Adipose tissue (tissue), 3 donors: ENCODE measurements around the gene IFITM10. TPM values are rescaled to one million over a fixed set of nuclear protein-coding genes. Genes with fewer than 3 reads are reported as not detected.
"Not testable (repeated sequence)": the region's sequence is repeated elsewhere in the genome, so short reads cannot be mapped to it uniquely, and the experiment has no call there.

ENCODE experiments used
- H3K27ac ChIP-seq: one replicate; pipeline ENCODE4 v1.5.1; 2013; ENCODE audit warnings: low read depth, low read length
- WGBS, 3 donors: extraction: QIAGEN DNeasy Blood & Tissue Kit; methylation state at CpG; one replicate each; pipeline ENCODE4 v1.1.7; 2013; 5-methylcytosine and 5-hydroxymethylcytosine counted together
- polyA plus RNA-seq, 3 donors: library from polyadenylated mRNA; stranded (reverse); fragments of 200-250 nt; gene quantifications; one replicate each; pipeline ENCODE4 v1.2.3, GENCODE V29; 2013
- donor health status: healthy with polysubstance abuse.
- donor health status: Bipolar disorder and iron deficiency.
- donor health status: healthy.

Gene IFITM10
- polyA plus RNA-seq, 3 donors = 0.16 to 1.3 TPM; not detected in 1

- 79 to 86% (median 84%) methylated on average over 17 of the region's 17 CpGs for WGBS, 3 donors
- H3K27ac ChIP-seq = no peak overlapping the region
These were observed 28.8 kb upstream of the IFITM10 start for GRCh38 chr11:1779034-1779805.

GRCh38 chr11:1778141-1778911 lies 27.9 kb upstream of the IFITM10 start:
- WGBS, 3 donors = 65 to 73% (median 65%) methylated on average over 14 of the region's 14 CpGs
- H3K27ac ChIP-seq = no peak overlapping the region

GRCh38 chr11:1777737-1778136 lies 27.3 kb upstream of the IFITM10 start:
- WGBS, 3 donors = 62 to 86% (median 65%) methylated on average over 2 of the region's 2 CpGs

GRCh38 chr11:1776944-1777715 lies 26.7 kb upstream of the IFITM10 start:
- 80 to 96% (median 95%) methylated on average over 4 to 5 of the region's 5 CpGs for WGBS, 3 donors
- H3K27ac ChIP-seq = no peak overlapping the region

More at GRCh38 chr11:1777737-1778136, 27.3 kb upstream of the IFITM10 start:
- H3K27ac ChIP-seq = no peak overlapping the region

- no peak overlapping the region for H3K27ac ChIP-seq
- WGBS, 3 donors = 82 to 93% (median 92%) methylated on average over 11 of the region's 11 CpGs
These were observed 26.0 kb upstream of the IFITM10 start for GRCh38 chr11:1776331-1776851.

GRCh38 chr11:1774886-1775285 lies 24.5 kb upstream of the IFITM10 start:
- no peak overlapping the region for H3K27ac ChIP-seq
- whole genome bisulfite sequencing, 3 donors = 79 to 85% (median 84%) methylated on average over 12 of the region's 12 CpGs

- WGBS, 3 donors = 93 to 95% (median 94%) methylated on average over 11 of the region's 11 CpGs
- no peak overlapping the region for H3K27ac ChIP-seq
These were observed 23.7 kb upstream of the IFITM10 start for GRCh38 chr11:1773994-1774550.

GRCh38 chr11:1773131-1773993 lies 23.0 kb upstream of the IFITM10 start:
- WGBS, 3 donors = 81 to 86% (median 83%) methylated on average over 10 of the region's 10 CpGs
- no peak overlapping the region for H3K27ac ChIP-seq

- 18 to 34% (median 22%) methylated on average over 11 to 15 of the region's 15 CpGs for WGBS, 3 donors
- H3K27ac ChIP-seq = peak overlapping the region; percentile 49
These were observed 22.1 kb upstream of the IFITM10 start for GRCh38 chr11:1772270-1773130.

- no peak overlapping the region for H3K27ac ChIP-seq
- WGBS, 3 donors = 53 to 84% (median 57%) methylated on average over 6 of the region's 6 CpGs
These were observed 21.3 kb upstream of the IFITM10 start for GRCh38 chr11:1771700-1772099.

- WGBS, 3 donors = 57 to 87% (median 66%) methylated on average over 18 of the region's 18 CpGs
- no peak overlapping the region for H3K27ac ChIP-seq
These were observed 20.9 kb upstream of the IFITM10 start for GRCh38 chr11:1771273-1771672.

GRCh38 chr11:1770528-1770927 lies 20.1 kb upstream of the IFITM10 start:
- H3K27ac ChIP-seq = no peak overlapping the region
- 52 to 76% (median 57%) methylated on average over 5 of the region's 5 CpGs for WGBS, 3 donors

- 83 to 96% (median 91%) methylated on average over 7 of the region's 7 CpGs for WGBS, 3 donors
- H3K27ac ChIP-seq = no peak overlapping the region
These were observed 19.7 kb upstream of the IFITM10 start for GRCh38 chr11:1770061-1770460.

- H3K27ac ChIP-seq = not testable (repeated sequence)
- WGBS, 3 donors = 84 to 86% (median 86%) methylated on average over 9 of the region's 9 CpGs
These were observed 19.0 kb upstream of the IFITM10 start for GRCh38 chr11:1769304-1769936.

GRCh38 chr11:1768141-1768469 lies 17.7 kb upstream of the IFITM10 start:
- WGBS, 3 donors = 65 to 87% (median 72%) methylated on average over 7 of the region's 7 CpGs
- no peak overlapping the region for H3K27ac ChIP-seq

- no peak overlapping the region for H3K27ac ChIP-seq
- WGBS, 3 donors = 85 to 88% (median 87%) methylated on average over 19 of the region's 19 CpGs
These were observed 17.2 kb upstream of the IFITM10 start for GRCh38 chr11:1767399-1768140.
